ENCODE data around the gene C1orf210.

The C1orf210 gene

DNA sequence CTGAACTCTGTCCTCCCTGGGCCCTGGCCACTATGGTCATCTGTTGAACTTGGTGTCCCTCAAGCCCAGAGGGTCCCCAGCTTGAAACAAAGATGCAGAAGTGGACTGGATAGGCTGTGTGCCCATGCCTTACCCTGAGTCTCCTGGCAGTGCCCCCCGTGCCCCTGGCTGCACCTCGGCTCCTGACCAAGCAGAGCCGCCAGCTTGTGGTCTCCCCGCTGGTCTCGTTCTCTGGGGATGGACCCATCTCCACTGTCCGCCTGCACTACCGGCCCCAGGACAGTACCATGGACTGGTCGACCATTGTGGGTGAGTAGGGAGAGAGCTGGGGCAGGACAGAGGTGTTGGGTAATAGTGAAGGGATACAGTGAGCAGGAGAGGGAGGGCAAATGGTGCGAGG, 26.1 kb upstream of the C1orf210 start:
- Histone ChIP-seq H3K4me3 (IDR thresholded peaks at IDR 0.05; ENCODE audit: insufficient read depth, low read depth, low read length) (no peak overlapping the region), H4K20me1 (ENCODE audit: insufficient read depth) (no peaks in the 10 kb centered on the region), H2AFZ (ENCODE audit: low read depth) (no peak overlapping the region), H3K4me1 (ENCODE audit: low read depth, poor library complexity, severe bottlenecking) (no peaks in the 10 kb centered on the region), H3K79me2 (ENCODE audit: insufficient read depth, low read depth) (no peaks in the 10 kb centered on the region), H3K9ac (no peak overlapping the region), H3K36me3 (ENCODE audit: insufficient read depth) (no peaks in the 10 kb centered on the region), H3K27ac (no peak overlapping the region), H3K4me2 (no peak overlapping the region), H3K27me3 (ENCODE audit: insufficient read depth, low read depth) (no peaks in the 10 kb centered on the region; the same call in 1 of the 2 replicates)
- TF ChIP-seq, protein P1, sequence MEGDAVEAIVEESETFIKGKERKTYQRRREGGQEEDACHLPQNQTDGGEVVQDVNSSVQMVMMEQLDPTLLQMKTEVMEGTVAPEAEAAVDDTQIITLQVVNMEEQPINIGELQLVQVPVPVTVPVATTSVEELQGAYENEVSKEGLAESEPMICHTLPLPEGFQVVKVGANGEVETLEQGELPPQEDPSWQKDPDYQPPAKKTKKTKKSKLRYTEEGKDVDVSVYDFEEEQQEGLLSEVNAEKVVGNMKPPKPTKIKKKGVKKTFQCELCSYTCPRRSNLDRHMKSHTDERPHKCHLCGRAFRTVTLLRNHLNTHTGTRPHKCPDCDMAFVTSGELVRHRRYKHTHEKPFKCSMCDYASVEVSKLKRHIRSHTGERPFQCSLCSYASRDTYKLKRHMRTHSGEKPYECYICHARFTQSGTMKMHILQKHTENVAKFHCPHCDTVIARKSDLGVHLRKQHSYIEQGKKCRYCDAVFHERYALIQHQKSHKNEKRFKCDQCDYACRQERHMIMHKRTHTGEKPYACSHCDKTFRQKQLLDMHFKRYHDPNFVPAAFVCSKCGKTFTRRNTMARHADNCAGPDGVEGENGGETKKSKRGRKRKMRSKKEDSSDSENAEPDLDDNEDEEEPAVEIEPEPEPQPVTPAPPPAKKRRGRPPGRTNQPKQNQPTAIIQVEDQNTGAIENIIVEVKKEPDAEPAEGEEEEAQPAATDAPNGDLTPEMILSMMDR (conservative IDR thresholded peaks at IDR 0.05; ENCODE audit: low read depth, low read length) = no peak

DNA sequence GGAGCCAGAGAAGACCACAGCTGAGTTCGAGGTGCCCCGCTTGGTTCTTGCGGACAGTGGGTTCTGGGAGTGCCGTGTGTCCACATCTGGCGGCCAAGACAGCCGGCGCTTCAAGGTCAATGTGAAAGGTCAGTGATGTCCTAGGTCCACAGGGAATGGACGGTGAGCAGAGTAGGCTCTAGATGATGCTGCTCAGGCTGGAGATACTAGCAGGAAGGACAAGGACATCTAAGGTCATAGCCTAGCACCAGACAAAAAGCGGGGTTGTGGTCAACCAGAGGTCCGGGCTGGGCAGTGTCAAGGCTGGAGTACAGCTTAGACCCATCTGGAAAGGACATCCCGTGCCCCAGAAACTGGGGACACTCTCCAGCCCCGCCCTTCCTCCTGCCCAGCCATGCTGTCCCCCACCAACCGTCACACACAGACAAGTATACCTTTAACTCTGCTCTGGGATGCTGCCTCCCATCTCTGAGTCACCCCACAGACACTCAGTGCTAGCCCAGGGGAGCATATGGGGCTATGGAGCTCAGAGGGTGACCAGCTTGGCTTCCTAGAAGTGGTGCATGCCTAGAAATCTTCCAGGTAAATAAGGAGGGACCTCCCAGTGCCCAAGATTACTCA, 24.1 kb upstream of the C1orf210 start:
- no peaks in the 10 kb centered on the region for H3K4me1 ChIP-seq (ENCODE audit: low read depth, poor library complexity, severe bottlenecking)
- TF ChIP-seq, protein P1 (conservative IDR thresholded peaks at IDR 0.05; ENCODE audit: low read depth, low read length) = no peak
- no peaks in the 10 kb centered on the region; the same call in 1 of the 2 replicates for H3K27me3 ChIP-seq (ENCODE audit: insufficient read depth, low read depth)
- no peaks in the 10 kb centered on the region for H3K36me3 ChIP-seq (ENCODE audit: insufficient read depth)
- no peak overlapping the region for H3K4me2 ChIP-seq
- no peaks in the 10 kb centered on the region for H3K79me2 ChIP-seq (ENCODE audit: insufficient read depth, low read depth)
- no peak overlapping the region for H3K27ac ChIP-seq
- no peak overlapping the region for H3K4me3 ChIP-seq (IDR thresholded peaks at IDR 0.05; ENCODE audit: insufficient read depth, low read depth, low read length)
- no peaks in the 10 kb centered on the region for H4K20me1 ChIP-seq (ENCODE audit: insufficient read depth)
- no peak overlapping the region for H2AFZ ChIP-seq (ENCODE audit: low read depth)
- no peak overlapping the region for H3K9ac ChIP-seq

DNA sequence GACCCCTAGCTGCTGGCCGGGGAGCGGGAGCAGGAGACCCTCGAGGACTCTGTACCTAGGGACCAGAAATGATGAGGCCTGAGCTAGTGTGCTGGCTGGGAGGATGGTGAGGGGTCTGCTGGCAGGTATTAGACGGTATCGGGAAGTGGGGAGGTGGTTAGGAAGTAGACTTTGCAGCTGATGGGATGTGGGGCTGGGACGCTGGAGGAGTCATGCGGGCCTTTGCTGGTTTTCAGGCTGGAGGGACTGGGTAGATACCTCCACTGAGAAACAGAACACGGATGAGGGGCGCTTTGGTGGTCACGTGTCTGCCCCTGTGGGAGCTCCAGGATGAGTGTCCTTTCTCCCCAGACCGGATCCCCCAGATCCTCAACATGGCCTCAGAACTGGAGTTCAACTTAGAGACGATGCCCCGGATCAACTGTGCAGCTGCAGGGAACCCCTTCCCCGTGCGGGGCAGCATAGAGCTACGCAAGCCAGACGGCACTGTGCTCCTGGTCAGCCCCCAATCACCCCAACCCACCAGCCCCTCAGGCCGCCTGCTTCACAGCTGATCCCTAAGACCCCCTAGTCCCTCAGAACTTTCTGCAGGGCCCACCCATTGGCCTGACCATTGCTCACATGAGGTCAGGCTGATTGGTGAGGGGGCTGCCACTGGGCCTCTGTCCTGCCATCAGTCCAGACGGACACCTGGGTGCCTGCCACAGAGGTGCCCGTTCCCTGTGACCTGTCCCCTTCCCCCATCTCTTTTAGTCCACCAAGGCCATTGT, 23.4 kb upstream of the C1orf210 start:
- H3K4me3 ChIP-seq (IDR thresholded peaks at IDR 0.05; ENCODE audit: insufficient read depth, low read depth, low read length) = no peak overlapping the region
- no peak overlapping the region for H3K9ac ChIP-seq
- TF ChIP-seq, protein P1 (conservative IDR thresholded peaks at IDR 0.05; ENCODE audit: low read depth, low read length) = no peak
- no peaks in the 10 kb centered on the region for H3K4me1 ChIP-seq (ENCODE audit: low read depth, poor library complexity, severe bottlenecking)
- H3K27ac ChIP-seq = no peak overlapping the region
- no peaks in the 10 kb centered on the region for H4K20me1 ChIP-seq (ENCODE audit: insufficient read depth)
- no peak overlapping the region for H3K4me2 ChIP-seq
- H2AFZ ChIP-seq (ENCODE audit: low read depth) = no peak overlapping the region
- no peaks in the 10 kb centered on the region for H3K36me3 ChIP-seq (ENCODE audit: insufficient read depth)
- no peaks in the 10 kb centered on the region for H3K79me2 ChIP-seq (ENCODE audit: insufficient read depth, low read depth)
- no peaks in the 10 kb centered on the region; the same call in 1 of the 2 replicates for H3K27me3 ChIP-seq (ENCODE audit: insufficient read depth, low read depth)

DNA sequence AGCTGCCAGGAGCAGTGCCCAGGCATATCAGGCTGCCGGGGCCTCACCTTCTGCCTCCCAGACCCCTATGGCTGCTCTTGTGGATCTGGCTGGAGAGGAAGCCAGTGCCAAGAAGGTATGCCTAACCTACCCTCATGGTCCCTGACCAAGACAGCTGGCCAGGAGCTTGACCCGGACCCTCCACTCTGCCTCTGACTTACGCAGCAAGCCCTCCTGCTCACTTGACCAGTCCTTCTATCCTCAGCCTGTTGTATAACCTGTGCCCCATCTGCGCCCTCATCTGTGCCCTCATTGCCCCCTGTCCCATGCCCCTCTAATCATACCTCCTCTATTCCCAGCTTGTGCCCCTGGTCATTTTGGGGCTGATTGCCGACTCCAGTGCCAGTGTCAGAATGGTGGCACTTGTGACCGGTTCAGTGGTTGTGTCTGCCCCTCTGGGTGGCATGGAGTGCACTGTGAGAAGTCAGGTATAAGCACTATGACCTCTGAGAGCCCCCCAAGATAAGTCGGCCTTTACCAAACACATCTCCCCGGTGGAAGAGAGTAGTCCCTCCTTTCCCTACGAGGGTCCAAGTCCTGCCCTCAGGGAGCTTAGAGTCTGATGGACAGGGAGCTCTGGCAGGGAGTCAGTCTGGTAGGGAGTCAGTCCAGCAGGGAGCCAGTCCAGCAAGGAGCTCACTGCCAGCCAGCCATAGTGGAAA, 22.2 kb upstream of the C1orf210 start:
- no peaks in the 10 kb centered on the region for H3K79me2 ChIP-seq (ENCODE audit: insufficient read depth, low read depth)
- TF ChIP-seq, protein P1 (conservative IDR thresholded peaks at IDR 0.05; ENCODE audit: low read depth, low read length) = no peak
- no peak overlapping the region for H3K9ac ChIP-seq
- H3K27ac ChIP-seq = no peak overlapping the region
- no peak overlapping the region for H3K4me2 ChIP-seq
- H3K36me3 ChIP-seq (ENCODE audit: insufficient read depth) = no peaks in the 10 kb centered on the region
- no peaks in the 10 kb centered on the region for H4K20me1 ChIP-seq (ENCODE audit: insufficient read depth)
- no peaks in the 10 kb centered on the region; the same call in 1 of the 2 replicates for H3K27me3 ChIP-seq (ENCODE audit: insufficient read depth, low read depth)
- no peak overlapping the region for H3K4me3 ChIP-seq (IDR thresholded peaks at IDR 0.05; ENCODE audit: insufficient read depth, low read depth, low read length)
- H3K4me1 ChIP-seq (ENCODE audit: low read depth, poor library complexity, severe bottlenecking) = no peaks in the 10 kb centered on the region
- no peak overlapping the region for H2AFZ ChIP-seq (ENCODE audit: low read depth)

Measured in KMS-11 (cell line).